LNCaP clone FGC (cell line): Measurements from ENCODE around the gene FGFR4.

ENCODE experiments used
- DNase-seq: peaks from one replicate; pipeline ENCODE4 v3.0.0-alpha.2; 2011; ENCODE audit warnings: low read depth
- H3K4me3 ChIP-seq: 2 replicates; pipeline ENCODE4 v1.5.1; 2011; ENCODE audit warnings: mild to moderate bottlenecking, low read depth, low read length, control low read depth
- CTCF ChIP-seq: IDR thresholded peaks from 2 replicates; pipeline ENCODE4 v1.5.1; 2012; ENCODE audit warnings: mild to moderate bottlenecking; ENCODE audit not compliant: control insufficient read depth, insufficient read depth; ENCODE audit errors: extremely low read depth

The FGFR4 gene

GRCh38 chr5:177095088-177095669 is 8.5 kb downstream of the FGFR4 start:
- no peak for TF ChIP-seq CTCF
- H3K4me3 ChIP-seq = no peak overlapping the region
- no peak for DNase-seq

DNA sequence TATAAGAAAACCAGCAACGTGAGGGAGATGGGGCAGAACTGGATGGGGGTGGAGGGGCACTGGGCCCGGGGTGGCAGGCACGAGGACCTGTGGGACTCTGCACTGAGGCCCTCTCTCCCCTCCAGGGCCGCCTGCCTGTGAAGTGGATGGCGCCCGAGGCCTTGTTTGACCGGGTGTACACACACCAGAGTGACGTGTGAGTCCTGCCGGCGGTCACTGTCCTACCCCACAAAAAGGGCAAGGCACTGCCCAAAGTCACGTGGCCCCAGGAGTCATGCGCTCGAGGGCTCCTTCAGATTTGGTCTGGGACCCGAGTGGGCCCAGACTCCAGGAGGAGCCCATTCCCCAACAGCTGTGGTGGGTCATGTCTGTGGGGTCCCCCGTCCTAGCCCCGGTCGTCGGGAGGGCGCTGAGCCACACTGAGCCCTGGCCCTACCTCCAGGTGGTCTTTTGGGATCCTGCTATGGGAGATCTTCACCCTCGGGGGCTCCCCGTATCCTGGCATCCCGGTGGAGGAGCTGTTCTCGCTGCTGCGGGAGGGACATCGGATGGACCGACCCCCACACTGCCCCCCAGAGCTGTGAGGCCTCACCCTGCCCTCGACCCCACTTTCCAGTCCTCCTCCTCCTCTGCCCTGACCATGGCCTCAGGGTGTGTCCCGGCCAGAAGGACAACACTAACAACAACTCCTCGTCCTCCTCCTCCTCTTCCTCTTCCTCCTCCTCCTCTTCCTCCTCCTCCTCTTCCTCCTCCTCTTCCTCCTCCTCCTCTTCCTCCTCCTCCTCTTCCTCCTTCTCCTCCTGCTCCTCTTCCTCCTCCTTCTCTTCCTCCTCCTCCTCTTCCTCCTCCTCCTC is 9.7 kb downstream of the FGFR4 start:
- TF ChIP-seq CTCF = no peak
- no peak overlapping the region for H3K4me3 ChIP-seq
- no peak for DNase-seq

DNA sequence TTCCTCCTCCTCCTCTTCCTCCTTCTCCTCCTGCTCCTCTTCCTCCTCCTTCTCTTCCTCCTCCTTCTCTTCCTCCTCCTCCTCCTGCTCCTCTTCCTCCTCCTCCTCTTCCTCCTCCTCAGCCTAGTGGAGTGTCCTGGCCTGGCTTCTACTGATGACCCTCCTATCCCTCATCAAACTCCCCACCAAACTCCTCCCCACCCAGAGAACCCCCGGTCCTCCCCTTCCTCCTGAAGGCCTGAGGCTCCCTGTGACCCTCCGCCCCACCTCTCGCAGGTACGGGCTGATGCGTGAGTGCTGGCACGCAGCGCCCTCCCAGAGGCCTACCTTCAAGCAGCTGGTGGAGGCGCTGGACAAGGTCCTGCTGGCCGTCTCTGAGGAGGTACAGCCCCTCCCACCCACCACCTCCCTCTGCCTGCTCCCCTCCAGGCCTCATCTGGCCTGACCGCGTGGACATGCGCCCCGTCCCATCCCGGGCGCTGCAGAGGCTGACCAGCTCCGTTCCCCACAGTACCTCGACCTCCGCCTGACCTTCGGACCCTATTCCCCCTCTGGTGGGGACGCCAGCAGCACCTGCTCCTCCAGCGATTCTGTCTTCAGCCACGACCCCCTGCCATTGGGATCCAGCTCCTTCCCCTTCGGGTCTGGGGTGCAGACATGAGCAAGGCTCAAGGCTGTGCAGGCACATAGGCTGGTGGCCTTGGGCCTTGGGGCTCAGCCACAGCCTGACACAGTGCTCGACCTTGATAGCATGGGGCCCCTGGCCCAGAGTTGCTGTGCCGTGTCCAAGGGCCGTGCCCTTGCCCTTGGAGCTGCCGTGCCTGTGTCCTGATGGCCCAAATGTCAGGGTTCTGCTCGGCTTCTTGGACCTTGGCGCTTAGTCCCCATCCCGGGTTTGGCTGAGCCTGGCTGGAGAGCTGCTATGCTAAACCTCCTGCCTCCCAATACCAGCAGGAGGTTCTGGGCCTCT is 10.6 kb downstream of the FGFR4 start:
- no peak overlapping the region for H3K4me3 ChIP-seq
- no peak for DNase-seq
- TF ChIP-seq CTCF = no peak

- H3K4me3 ChIP-seq = no peak overlapping the region
- no peak for DNase-seq
- TF ChIP-seq CTCF = no peak
These were observed 11.4 kb downstream of the FGFR4 start for GRCh38 chr5:177098120-177098469.

GRCh38 chr5:177098470-177099141 is 11.9 kb downstream of the FGFR4 start:
- no peak for DNase-seq
- no peak for TF ChIP-seq CTCF
- H3K4me3 ChIP-seq = no peak overlapping the region

- no peak overlapping the region for H3K4me3 ChIP-seq
These were observed 12.8 kb downstream of the FGFR4 start for GRCh38 chr5:177099422-177100093.

More at GRCh38 chr5:177099422-177100093, 12.8 kb downstream of the FGFR4 start:
- no peak for TF ChIP-seq CTCF
- no peak for DNase-seq
